T-cell (primary cell): ENCODE data around the gene EOGT. TPM values are rescaled to one million over a fixed set of nuclear protein-coding genes. Genes with fewer than 3 reads are reported as not detected.

Experiments
- ATAC-seq, 4 experiments: fragments of 200-7000 bp in 3 of 4; fragments of 150-1000 bp in 1 of 4; cut with Tn5 transposase; replicated peaks in 1 of 4; 1 replicate in 3 of 4; 2 replicates in 1 of 4; pipeline ENCODE4 v1.10.0; 2021; ENCODE audit warnings: moderate library complexity in 3 of 4, mild to moderate bottlenecking in 2 of 4, moderate number of reproducible peaks in 1 of 4
- CTCF ChIA-PET, 2 donors: fragments of 300-600 bp; sonication (Branson Sonifier 250); formaldehyde crosslinking; loops; one replicate each; lab custom pipeline; 2022; ENCODE audit warnings: antibody characterized with exemption in 2 of 2; lab: Charles Lee
- POLR2A ChIA-PET, 2 donors: fragments of 300-600 bp; sonication (Branson Sonifier 250); formaldehyde crosslinking; loops; one replicate each; lab custom pipeline; 2022; ENCODE audit warnings: antibody characterized with exemption in 2 of 2; lab: Charles Lee
- DNase-seq, 35 experiments: peaks; one replicate each; pipeline versions ENCODE4 v3.0.0 to v3.0.0-alpha.2; 2013 to 2023
- H3K27ac ChIP-seq: one replicate; pipeline ENCODE4 v1.5.1; 2013; ENCODE audit warnings: low read length
- H3K27me3 ChIP-seq, 2 experiments: replicated peaks in 1 of 2; 1 replicate in 1 of 2; 2 replicates in 1 of 2; pipeline versions ENCODE4 v1.6.1 to v1.7.0; 2013; ENCODE audit warnings: low read length in 1 of 2, mixed read lengths in 1 of 2; ENCODE audit not compliant: control insufficient read depth in 2 of 2, insufficient read depth in 2 of 2; ENCODE audit errors: extremely low read depth in 1 of 2
- H3K36me3 ChIP-seq, 2 donors: 1 replicate in 1 of 2; 2 replicates in 1 of 2; pipeline versions ENCODE4 v1.6.1 to v1.7.0; 2013; ENCODE audit warnings: low read length in 1 of 2; ENCODE audit not compliant: control insufficient read depth in 2 of 2, insufficient read depth in 1 of 2; ENCODE audit errors: extremely low read depth in 1 of 2
- H3K4me1 ChIP-seq, 2 experiments: 1 replicate in 1 of 2; 2 replicates in 1 of 2; pipeline versions ENCODE4 v1.6.1 to v1.7.0; 2013; ENCODE audit warnings: low read length in 2 of 2, mixed read lengths in 1 of 2; ENCODE audit not compliant: insufficient read depth in 2 of 2, control insufficient read depth in 1 of 2; ENCODE audit errors: extremely low read depth in 1 of 2
- H3K4me3 ChIP-seq, 2 donors: 1 replicate in 1 of 2; 2 replicates in 1 of 2; pipeline versions ENCODE4 v1.5.1 to v1.7.0; 2013; ENCODE audit warnings: mild to moderate bottlenecking in 2 of 2, low read length in 1 of 2, moderate library complexity in 1 of 2; ENCODE audit not compliant: control insufficient read depth in 1 of 2; ENCODE audit errors: extremely low read depth in 1 of 2
- H3K9me3 ChIP-seq: 2 replicates; pipeline ENCODE4 v1.7.0; 2013
- H3K27ac Mint-ChIP-seq, 2 donors: one replicate each; pipeline ENCODE4 v1.8.0; 2020 to 2021; ENCODE audit warnings: mild to moderate bottlenecking in 2 of 2, mixed read lengths in 2 of 2
- H3K27me3 Mint-ChIP-seq, 2 donors: one replicate each; pipeline ENCODE4 v1.8.0; 2021 to 2022; ENCODE audit warnings: mixed read lengths in 2 of 2
- H3K36me3 Mint-ChIP-seq: one replicate; pipeline ENCODE4 v1.8.0; 2021; ENCODE audit warnings: mixed read lengths
- H3K4me1 Mint-ChIP-seq, 3 donors: one replicate each; pipeline ENCODE4 v1.8.0; 2020 to 2022; ENCODE audit warnings: mixed read lengths in 3 of 3, mild to moderate bottlenecking in 1 of 3
- H3K4me3 Mint-ChIP-seq, 3 donors: one replicate each; pipeline ENCODE4 v1.8.0; 2020 to 2022; ENCODE audit warnings: mild to moderate bottlenecking in 3 of 3, mixed read lengths in 3 of 3, moderate library complexity in 3 of 3
- H3K9me3 Mint-ChIP-seq, 3 donors: one replicate each; pipeline ENCODE4 v1.8.0; 2020 to 2022; ENCODE audit warnings: mixed read lengths in 3 of 3
- WGBS: methylation state at CpG from one replicate; pipeline ENCODE4 v1.1.5; 2013; ENCODE audit warnings: missing lambda C conversion rate; ENCODE audit not compliant: insufficient coverage; 5-methylcytosine and 5-hydroxymethylcytosine counted together
- total RNA-seq, 35 experiments: library from RNA in 6 of 35; stranded (reverse) in 6 of 35; fragments of 120-200 nt in 1 of 35; gene quantifications; one replicate each; pipeline versions ENCODE4 v1.2.1 to v1.2.4 and lab custom pipeline; 2013 to 2026

EOGT gene
- total RNA-seq, 5 donors from 2014 or later (not counting 1 experiment from before 2014, with no cell fraction given), result 14.0 to 18.2 (median 15.5) TPM

- H3K4me3 ChIP-seq, result no peak overlapping the region
- H3K4me1 ChIP-seq, result no peaks in the 10 kb centered on the region
- Mint-ChIP-seq H3K27me3 (no peaks in the 10 kb centered on the region), H3K27ac (no peak overlapping the region), H3K4me1 (peaks cover 4 to 7% (median 5%) of the 10 kb centered on the region in 3 donors), H3K9me3 (no peaks in the 10 kb centered on the region), H3K4me3 (no peak overlapping the region), H3K36me3 (peaks cover 60% of the 10 kb centered on the region)
- ATAC-seq, result no peak
- no peak for DNase-seq
- no peak overlapping the region for H3K27ac ChIP-seq
- POLR2A ChIA-PET, result interaction anchor here (0.6 to 1.9 kb wide), 6 partner anchors 13 to 60 kb away, joined by 3 to 11 read pairs (median 4); no protein-coding TSS in a partner anchor
- H3K36me3 ChIP-seq, result peaks cover 4 to 69% of the 10 kb centered on the region in 2 donors
- CTCF ChIA-PET, result interaction anchor here (0.5 to 1.2 kb wide), 5 partner anchors 12 to 1239 kb away, joined by 3 to 7 read pairs (median 3); no protein-coding TSS in a partner anchor
- H3K9me3 ChIP-seq, result no peaks in the 10 kb centered on the region
- WGBS, result no CpG with 5 or more reads among the region's 1 CpG
- no peaks in the 10 kb centered on the region for H3K27me3 ChIP-seq
These were observed 18.2 kb upstream of the EOGT start for GRCh38 chr3:69031635-69032034.

- POLR2A ChIA-PET, result interaction anchor here in 1 of 2 donors (1.2 to 1.3 kb wide), 2 partner anchors 18 to 31 kb away, joined by 3 read pairs; partner anchors contain the start of gene TMF1
- no CpG with 5 or more reads among the region's 4 CpGs for WGBS
- H3K27me3 ChIP-seq, result no peaks in the 10 kb centered on the region
- Mint-ChIP-seq H3K4me3 (no peak overlapping the region), H3K27ac (no peak overlapping the region), H3K36me3 (peaks cover 19% of the 10 kb centered on the region), H3K27me3 (no peaks in the 10 kb centered on the region), H3K4me1 (peaks cover 0 to 3% (median 0%) of the 10 kb centered on the region in 3 donors), H3K9me3 (no peaks in the 10 kb centered on the region)
- H3K9me3 ChIP-seq, result no peaks in the 10 kb centered on the region
- no peak overlapping the region for H3K27ac ChIP-seq
- CTCF ChIA-PET, result no interaction called here
- H3K36me3 ChIP-seq, result peaks cover 0 to 23% of the 10 kb centered on the region in 2 donors
- H3K4me1 ChIP-seq, result no peaks in the 10 kb centered on the region
- no peak for DNase-seq
- no peak for ATAC-seq
- H3K4me3 ChIP-seq, result no peak overlapping the region
These were observed 7.4 kb upstream of the EOGT start for GRCh38 chr3:69020857-69021256.

- ATAC-seq (no peak), DNase-seq (peak in 1 of 35 experiments; percentile 13)
- no peak overlapping the region for H3K27ac Mint-ChIP-seq
- no peak overlapping the region for H3K27ac ChIP-seq
- peaks cover 0 to 19% of the 10 kb centered on the region in 2 donors for H3K36me3 ChIP-seq
- no peaks in the 10 kb centered on the region for H3K27me3 Mint-ChIP-seq
- H3K9me3 Mint-ChIP-seq, result no peaks in the 10 kb centered on the region
- POLR2A ChIA-PET, result interaction anchor here in 1 of 2 donors (1.2 to 1.3 kb wide), 2 partner anchors 18 to 32 kb away, joined by 3 read pairs; partner anchors contain the start of gene TMF1
- no CpG with 5 or more reads among the region's 2 CpGs for WGBS
- peaks cover 15% of the 10 kb centered on the region for H3K36me3 Mint-ChIP-seq
- no peak overlapping the region for H3K4me3 ChIP-seq
- CTCF ChIA-PET, result interaction anchor here in 1 of 2 donors (0.6 kb wide), 2 partner anchors 11 to 48 kb away, joined by 3 to 4 read pairs; no protein-coding TSS in a partner anchor
- H3K4me3 Mint-ChIP-seq, result no peak overlapping the region
- H3K9me3 ChIP-seq, result no peaks in the 10 kb centered on the region
- no peaks in the 10 kb centered on the region for H3K27me3 ChIP-seq
- H3K4me1 ChIP-seq, result no peaks in the 10 kb centered on the region
- H3K4me1 Mint-ChIP-seq, result peaks cover 0 to 3% (median 1%) of the 10 kb centered on the region in 3 donors
These were observed 6.9 kb upstream of the EOGT start for GRCh38 chr3:69020424-69020823.

- Histone ChIP-seq H3K36me3 (no peaks in the 10 kb centered on the region), H3K27me3 (no peaks in the 10 kb centered on the region), H3K9me3 (no peaks in the 10 kb centered on the region), H3K4me1 (peaks cover 3 to 19% of the 10 kb centered on the region in 2 experiments), H3K27ac (no peak overlapping the region), H3K4me3 (no peak overlapping the region)
- no peak overlapping the region for H3K27ac Mint-ChIP-seq
- H3K27me3 Mint-ChIP-seq, result no peaks in the 10 kb centered on the region
- no peaks in the 10 kb centered on the region for H3K9me3 Mint-ChIP-seq
- no CpG with 5 or more reads among the region's 2 CpGs for WGBS
- H3K4me1 Mint-ChIP-seq, result peaks cover 20 to 27% (median 24%) of the 10 kb centered on the region in 3 donors
- no peak for DNase-seq
- H3K36me3 Mint-ChIP-seq, result peaks cover 2% of the 10 kb centered on the region
- POLR2A ChIA-PET, result no interaction called here
- CTCF ChIA-PET, result no interaction called here
- no peak for ATAC-seq
- H3K4me3 Mint-ChIP-seq, result no peak overlapping the region
These were observed 3.4 kb upstream of the EOGT start for GRCh38 chr3:69016901-69017300.

- peaks cover 26 to 30% (median 29%) of the 10 kb centered on the region in 3 donors for H3K4me1 Mint-ChIP-seq
- CTCF ChIA-PET, result interaction anchor here in 1 of 2 donors (0.7 kb wide), 1 partner anchor 28 kb away, joined by 3 read pairs; no protein-coding TSS in a partner anchor
- no peaks in the 10 kb centered on the region for H3K36me3 ChIP-seq
- peaks cover 3 to 23% of the 10 kb centered on the region in 2 experiments for H3K4me1 ChIP-seq
- no peaks in the 10 kb centered on the region for H3K27me3 Mint-ChIP-seq
- H3K27me3 ChIP-seq, result no peaks in the 10 kb centered on the region
- H3K9me3 Mint-ChIP-seq, result no peaks in the 10 kb centered on the region
- no CpG with 5 or more reads among the region's 4 CpGs for WGBS
- no peak overlapping the region for H3K27ac ChIP-seq
- no peaks in the 10 kb centered on the region for H3K9me3 ChIP-seq
- H3K4me3 Mint-ChIP-seq, result no peak overlapping the region
- H3K27ac Mint-ChIP-seq, result no peak overlapping the region
- H3K4me3 ChIP-seq, result no peak overlapping the region
- ATAC-seq, result no peak
- H3K36me3 Mint-ChIP-seq, result peaks cover 2% of the 10 kb centered on the region
- no peak for DNase-seq
- POLR2A ChIA-PET, result no interaction called here
These were observed 2.6 kb upstream of the EOGT start for GRCh38 chr3:69016102-69016501.

GRCh38 chr3:69014022-69014580 is 617 bp upstream of the EOGT start:
- POLR2A ChIA-PET, result interaction anchor here in 1 of 2 donors (0.6 kb wide), 1 partner anchor 36 kb away, joined by 3 read pairs; no protein-coding TSS in a partner anchor
- peaks cover 3 to 23% of the 10 kb centered on the region in 2 experiments for H3K4me1 ChIP-seq
- 0% methylated on average over 6 of the region's 11 CpGs for WGBS
- H3K27ac ChIP-seq, result peak overlapping the region; percentile 9
- H3K27me3 ChIP-seq, result no peaks in the 10 kb centered on the region
- no peak for ATAC-seq
- no peaks in the 10 kb centered on the region for H3K36me3 ChIP-seq
- Mint-ChIP-seq H3K27me3 (no peaks in the 10 kb centered on the region), H3K27ac (peak overlapping the region; percentile 75 to 80), H3K4me3 (peak overlapping the region; percentile 81 to 89 (median 84)), H3K36me3 (peaks cover 2% of the 10 kb centered on the region), H3K4me1 (peaks cover 30 to 35% (median 30%) of the 10 kb centered on the region in 3 donors), H3K9me3 (no peaks in the 10 kb centered on the region)
- H3K9me3 ChIP-seq, result no peaks in the 10 kb centered on the region
- CTCF ChIA-PET, result interaction anchor here in 1 of 2 donors (1.0 kb wide), 1 partner anchor 10 kb away, joined by 4 read pairs; no protein-coding TSS in a partner anchor
- no peak for DNase-seq
- peak overlapping the region; percentile 77 to 85 for H3K4me3 ChIP-seq
